Kidney epithelial cell (primary cell): ENCODE data around the gene MED13L. TPM values are rescaled to one million over a fixed set of nuclear protein-coding genes. Genes with fewer than 3 reads are reported as not detected.

ENCODE experiments used
- DNase-seq: peaks from one replicate; pipeline ENCODE4 v3.0.0-alpha.2; 2010; ENCODE audit warnings: low read depth
- H3K27me3 ChIP-seq: 2 replicates; pipeline ENCODE4 v1.6.0; 2011; ENCODE audit warnings: low read length; ENCODE audit not compliant: control insufficient read depth, insufficient read depth
- H3K36me3 ChIP-seq: 2 replicates; pipeline ENCODE4 v1.5.1; 2011; ENCODE audit warnings: low read length; ENCODE audit not compliant: control insufficient read depth, insufficient read depth
- H3K4me3 ChIP-seq: 2 replicates; pipeline ENCODE4 v1.5.1; 2011; ENCODE audit warnings: low read depth, mild to moderate bottlenecking, control low read depth, low read length
- total RNA-seq: library from RNA; depleted of rRNA; stranded (reverse); fragments of >200 nt; gene quantifications from 2 replicates; pipeline ENCODE4 v1.2.3, GENCODE V29; 2015
- TF ChIP-seq, protein P1 (sequence below): IDR thresholded peaks from 2 replicates; pipeline ENCODE4 v1.5.1; 2011; ENCODE audit warnings: mild to moderate bottlenecking, moderate library complexity, low read length, control low read depth, inconsistent platforms; ENCODE audit not compliant: insufficient read depth, poor library complexity, severe bottlenecking

The MED13L gene
- total RNA-seq, 1 donor from 2014 or later = 45.9 TPM

DNA sequence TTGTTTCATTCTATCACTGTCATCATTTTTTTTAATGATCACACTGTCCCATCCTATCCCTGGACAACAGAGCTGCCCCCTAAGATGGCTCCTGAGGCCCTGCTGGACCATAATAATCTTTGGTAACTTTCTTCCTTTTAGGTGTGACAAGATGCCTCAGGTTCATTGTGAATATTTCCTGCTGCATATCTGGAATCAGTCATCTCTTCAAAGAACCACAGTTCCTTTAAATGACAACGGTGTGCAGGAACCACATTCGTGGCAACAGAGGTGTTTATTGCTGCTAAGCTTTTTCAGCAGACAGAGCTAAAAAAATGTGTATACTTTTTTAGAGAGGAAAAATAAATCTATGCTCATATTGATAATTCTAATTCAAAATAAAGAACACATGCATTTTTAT is 312.9 kb downstream of the MED13L start:
- H3K27me3 ChIP-seq = no peaks in the 10 kb centered on the region
- no peak for DNase-seq
- TF ChIP-seq, protein P1, sequence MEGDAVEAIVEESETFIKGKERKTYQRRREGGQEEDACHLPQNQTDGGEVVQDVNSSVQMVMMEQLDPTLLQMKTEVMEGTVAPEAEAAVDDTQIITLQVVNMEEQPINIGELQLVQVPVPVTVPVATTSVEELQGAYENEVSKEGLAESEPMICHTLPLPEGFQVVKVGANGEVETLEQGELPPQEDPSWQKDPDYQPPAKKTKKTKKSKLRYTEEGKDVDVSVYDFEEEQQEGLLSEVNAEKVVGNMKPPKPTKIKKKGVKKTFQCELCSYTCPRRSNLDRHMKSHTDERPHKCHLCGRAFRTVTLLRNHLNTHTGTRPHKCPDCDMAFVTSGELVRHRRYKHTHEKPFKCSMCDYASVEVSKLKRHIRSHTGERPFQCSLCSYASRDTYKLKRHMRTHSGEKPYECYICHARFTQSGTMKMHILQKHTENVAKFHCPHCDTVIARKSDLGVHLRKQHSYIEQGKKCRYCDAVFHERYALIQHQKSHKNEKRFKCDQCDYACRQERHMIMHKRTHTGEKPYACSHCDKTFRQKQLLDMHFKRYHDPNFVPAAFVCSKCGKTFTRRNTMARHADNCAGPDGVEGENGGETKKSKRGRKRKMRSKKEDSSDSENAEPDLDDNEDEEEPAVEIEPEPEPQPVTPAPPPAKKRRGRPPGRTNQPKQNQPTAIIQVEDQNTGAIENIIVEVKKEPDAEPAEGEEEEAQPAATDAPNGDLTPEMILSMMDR = no peak
- H3K36me3 ChIP-seq = no peaks in the 10 kb centered on the region
- H3K4me3 ChIP-seq = no peak overlapping the region

DNA sequence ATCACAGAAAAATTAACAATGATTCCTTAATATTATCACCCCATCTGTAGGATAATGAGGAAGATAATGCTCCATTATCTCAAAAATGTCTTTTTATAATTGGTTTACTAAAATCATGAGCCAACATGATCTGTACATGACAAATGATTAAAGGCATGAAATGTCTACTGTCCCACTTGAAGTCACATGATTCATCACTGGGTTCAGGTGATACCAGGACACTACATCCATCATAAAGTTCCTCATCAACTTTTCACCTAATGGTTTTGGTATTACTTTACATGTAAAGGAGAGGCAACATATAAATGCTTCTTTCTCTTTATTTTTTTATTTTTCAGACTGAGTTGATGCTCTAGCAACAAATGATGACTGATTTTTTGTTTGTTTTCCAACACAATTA is 313.3 kb downstream of the MED13L start:
- TF ChIP-seq, protein P1 = no peak
- H3K27me3 ChIP-seq = no peaks in the 10 kb centered on the region
- H3K4me3 ChIP-seq = no peak overlapping the region
- no peaks in the 10 kb centered on the region for H3K36me3 ChIP-seq
- no peak for DNase-seq

DNA sequence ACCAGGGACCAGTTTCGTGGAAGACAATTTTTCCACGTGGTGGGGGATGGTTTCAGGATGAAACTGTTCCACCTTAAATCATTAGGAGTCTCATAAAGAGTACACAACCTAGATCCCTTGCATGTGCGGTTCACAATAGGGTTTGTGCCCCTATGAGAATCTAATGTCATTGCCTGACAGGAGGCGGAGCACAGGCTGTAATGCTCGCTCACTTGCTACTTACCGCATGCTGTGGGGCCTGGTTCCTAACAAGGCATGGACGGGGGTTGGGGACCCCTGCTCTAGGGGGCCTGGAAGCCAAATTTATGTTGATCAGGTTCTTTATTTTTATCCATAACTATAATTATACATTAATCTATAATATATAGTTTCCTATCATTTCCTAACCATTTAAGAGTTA is 315.3 kb downstream of the MED13L start:
- H3K4me3 ChIP-seq = no peak overlapping the region
- H3K36me3 ChIP-seq = peaks cover 3% of the 10 kb centered on the region
- no peaks in the 10 kb centered on the region for H3K27me3 ChIP-seq
- no peak for DNase-seq
- TF ChIP-seq, protein P1 = no peak

DNA sequence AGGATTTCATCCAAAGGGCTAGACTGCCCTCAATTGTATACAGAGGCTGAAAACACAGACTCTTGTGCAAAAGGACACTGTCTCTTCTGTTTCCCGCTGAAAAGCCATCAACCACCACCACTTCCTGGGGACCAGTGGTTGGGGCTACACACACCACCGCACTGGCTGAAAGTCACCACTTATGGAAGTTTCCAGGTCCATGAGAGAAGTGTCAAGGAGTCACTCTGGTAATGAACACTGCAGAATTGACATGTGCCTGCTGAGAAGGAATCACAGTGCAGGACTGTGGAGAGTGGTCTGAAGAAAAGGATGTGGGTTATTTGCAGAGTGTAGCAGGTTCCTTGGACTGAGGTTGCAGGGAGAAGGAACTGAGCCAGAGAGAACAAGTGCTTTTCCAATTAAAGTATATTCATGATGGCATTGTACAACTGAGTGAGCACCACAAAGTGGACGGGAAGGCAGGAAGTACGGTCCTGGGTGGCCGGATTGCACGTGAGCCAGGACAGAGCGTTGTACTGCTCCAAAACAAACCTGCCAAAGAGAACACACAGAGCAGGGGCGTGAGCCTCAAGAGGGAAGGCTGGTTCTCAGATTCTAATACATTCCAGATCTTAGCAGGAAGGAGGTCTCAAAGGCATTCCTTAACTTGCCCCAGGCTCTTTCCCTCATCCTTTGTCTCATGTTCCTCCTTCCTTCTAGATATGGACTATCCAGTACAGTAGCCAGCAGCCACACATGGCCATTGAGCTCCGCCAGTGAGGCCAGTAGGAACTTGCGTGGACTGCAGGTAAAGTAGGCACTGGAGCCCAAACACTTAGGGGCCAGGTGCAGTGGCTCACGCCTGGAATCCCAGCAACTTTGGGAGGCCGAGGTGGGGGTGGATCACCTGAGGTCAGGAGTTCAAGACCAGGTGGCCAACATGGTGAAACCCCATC is 316.4 kb downstream of the MED13L start:
- DNase-seq = no peak
- Histone ChIP-seq H3K27me3 (no peaks in the 10 kb centered on the region), H3K36me3 (peaks cover 3% of the 10 kb centered on the region), H3K4me3 (no peak overlapping the region)
- TF ChIP-seq, protein P1 = no peak

DNA sequence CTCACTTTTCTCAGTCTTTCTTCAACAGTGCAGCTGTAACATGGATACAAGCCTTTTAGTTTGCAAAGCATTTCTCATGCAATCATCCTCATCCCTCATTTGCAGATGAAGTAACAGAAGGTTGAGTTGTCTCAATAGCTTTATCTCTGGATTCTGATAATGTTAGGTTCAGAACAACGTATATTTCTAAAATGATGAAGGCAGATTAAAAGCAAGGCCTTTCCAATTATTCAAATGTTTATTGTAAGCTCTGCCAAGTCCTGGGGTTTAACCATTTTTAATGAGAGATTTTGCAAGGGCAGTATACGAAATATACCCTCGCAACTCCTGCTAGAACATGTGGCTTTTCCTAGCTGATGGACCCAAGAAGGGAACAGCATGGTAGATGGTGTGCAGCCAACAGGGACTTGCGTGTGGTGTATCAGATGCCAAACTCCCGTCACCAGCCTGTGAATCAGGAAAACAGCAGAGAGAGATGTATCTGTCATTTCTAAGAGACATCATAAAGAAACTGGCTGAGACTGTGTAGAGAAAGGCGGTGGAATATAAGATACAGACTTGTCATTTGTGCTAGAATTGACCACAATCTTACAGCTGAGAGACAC is 319.7 kb downstream of the MED13L start:
- TF ChIP-seq, protein P1 = no peak

More for the DNA sequence above, 319.7 kb downstream of the MED13L start:
- DNase-seq = no peak
- H3K27me3 ChIP-seq = no peaks in the 10 kb centered on the region
- H3K4me3 ChIP-seq = no peak overlapping the region
- peaks cover 3% of the 10 kb centered on the region for H3K36me3 ChIP-seq
